Psoas muscle (tissue), 8 donors: ENCODE results near the gene SCGB3A2. TPM values are rescaled to one million over a fixed set of nuclear protein-coding genes. Genes with fewer than 3 reads are reported as not detected.

ENCODE experiments used
- ATAC-seq, 4 donors: fragments of 200-7000 bp; cut with Tn5 transposase; one replicate each; pipeline ENCODE4 v1.9.1; 2020; ENCODE audit warnings: moderate library complexity in 3 of 4, mild to moderate bottlenecking in 2 of 4
- DNase-seq, 2 donors: peaks; one replicate each; pipeline ENCODE4 v3.0.0-alpha.2; 2020
- H3K27ac ChIP-seq: fragments of 200-600 bp; one replicate; pipeline ENCODE4 v1.8.0; 2022
- H3K27me3 ChIP-seq, 3 donors: fragments of 200-600 bp in 1 of 3; one replicate each; pipeline versions ENCODE4 v1.6.1 to v1.8.0; 2013 to 2022; ENCODE audit warnings: low read length in 2 of 3, mild to moderate bottlenecking in 2 of 3, moderate library complexity in 1 of 3; ENCODE audit not compliant: insufficient read depth in 3 of 3
- H3K36me3 ChIP-seq, 2 donors: fragments of 200-600 bp in 1 of 2; one replicate each; pipeline versions ENCODE4 v1.6.1 to v1.8.0; 2013 to 2022; ENCODE audit warnings: low read depth in 1 of 2, mild to moderate bottlenecking in 1 of 2, moderate library complexity in 1 of 2; ENCODE audit not compliant: insufficient read depth in 1 of 2
- H3K4me1 ChIP-seq: fragments of 200-600 bp; one replicate; pipeline ENCODE4 v1.8.0; 2022
- H3K4me3 ChIP-seq: fragments of 200-600 bp; one replicate; pipeline ENCODE4 v1.8.0; 2022; ENCODE audit warnings: mild to moderate bottlenecking
- H3K9me3 ChIP-seq: fragments of 200-600 bp; one replicate; pipeline ENCODE4 v1.8.0; 2022
- WGBS, 3 donors: extraction: QIAGEN DNeasy Blood & Tissue Kit; methylation state at CpG; one replicate each; pipeline versions ENCODE4 v1.1.6 to v1.1.7; 2013; 5-methylcytosine and 5-hydroxymethylcytosine counted together
- intact Hi-C, 2 donors: fragments of 100-400 bp; cut with DNase I; formaldehyde crosslinking; loops; one replicate each; pipeline versions ENCODE4 v1.11.0 to v1.14.2; 2022
- polyA plus RNA-seq, 3 donors: library from polyadenylated mRNA; stranded (reverse); fragments of 200-250 nt; gene quantifications; one replicate each; pipeline ENCODE4 v1.2.3, GENCODE V29; 2013
- total RNA-seq, 4 donors: library from RNA; stranded (reverse); fragmentation: NEBNext Ultra II Directional in 2 of 4; extraction: Animal tissue kit (Norgen Biotek cat#: 25700) in 2 of 4; gene quantifications; one replicate each; pipeline versions ENCODE4 v1.2.1 to v1.2.4, GENCODE V29; 2021 to 2023
- TF ChIP-seq, protein P1 (sequence below): fragments of 200-600 bp; IDR thresholded peaks from one replicate; pipeline ENCODE4 v1.8.0; 2022; ENCODE audit warnings: antibody characterized with exemption
- donor health status: healthy with polysubstance abuse.
- donor health status: DM: no; HTN: no; CAD: no; lungs with moderate emphysema.
- donor health status: Bipolar disorder and iron deficiency.
- donor health status: healthy.
- donor health status: DM: yes; HTN: yes; CAD: no.
- donor health status: DM: no; HTN: no; CAD: no.
- donor health status: DM: no; HTN: no; CAD: no.
- donor health status: DM: yes; HTN: yes; CAD: no.

The SCGB3A2 gene
- total and polyA plus RNA-seq, 7 donors: 0.17 TPM; not detected in 6

DNA sequence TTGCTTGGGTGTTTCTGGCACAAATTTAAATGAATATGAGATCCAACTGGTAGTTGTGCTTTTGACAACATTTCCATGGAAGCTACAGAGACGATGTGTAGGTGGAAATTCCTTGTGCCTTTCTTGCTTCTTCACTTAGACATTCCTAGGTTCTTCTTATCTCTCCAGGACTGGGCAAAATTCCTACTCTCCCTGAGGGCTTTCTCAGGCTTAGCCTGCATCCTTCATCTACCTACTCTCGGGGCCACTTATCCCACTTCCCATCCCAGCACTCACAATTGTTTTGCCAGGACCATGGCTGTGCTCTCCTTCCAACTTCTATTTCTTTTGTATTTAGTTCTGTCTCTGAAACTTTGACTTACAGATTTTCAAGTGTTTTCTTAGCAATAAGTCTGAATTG, 29.3 kb upstream of the SCGB3A2 start:
- H3K27me3 ChIP-seq: no peaks in the 10 kb centered on the region
- TF ChIP-seq, protein P1, sequence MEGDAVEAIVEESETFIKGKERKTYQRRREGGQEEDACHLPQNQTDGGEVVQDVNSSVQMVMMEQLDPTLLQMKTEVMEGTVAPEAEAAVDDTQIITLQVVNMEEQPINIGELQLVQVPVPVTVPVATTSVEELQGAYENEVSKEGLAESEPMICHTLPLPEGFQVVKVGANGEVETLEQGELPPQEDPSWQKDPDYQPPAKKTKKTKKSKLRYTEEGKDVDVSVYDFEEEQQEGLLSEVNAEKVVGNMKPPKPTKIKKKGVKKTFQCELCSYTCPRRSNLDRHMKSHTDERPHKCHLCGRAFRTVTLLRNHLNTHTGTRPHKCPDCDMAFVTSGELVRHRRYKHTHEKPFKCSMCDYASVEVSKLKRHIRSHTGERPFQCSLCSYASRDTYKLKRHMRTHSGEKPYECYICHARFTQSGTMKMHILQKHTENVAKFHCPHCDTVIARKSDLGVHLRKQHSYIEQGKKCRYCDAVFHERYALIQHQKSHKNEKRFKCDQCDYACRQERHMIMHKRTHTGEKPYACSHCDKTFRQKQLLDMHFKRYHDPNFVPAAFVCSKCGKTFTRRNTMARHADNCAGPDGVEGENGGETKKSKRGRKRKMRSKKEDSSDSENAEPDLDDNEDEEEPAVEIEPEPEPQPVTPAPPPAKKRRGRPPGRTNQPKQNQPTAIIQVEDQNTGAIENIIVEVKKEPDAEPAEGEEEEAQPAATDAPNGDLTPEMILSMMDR: no peak
- ATAC-seq: no peak
- WGBS, 3 donors: 57 to 80% (median 72%) methylated on average over 2 of the region's 2 CpGs
- no peaks in the 10 kb centered on the region for H3K9me3 ChIP-seq
- H3K4me1 ChIP-seq: no peaks in the 10 kb centered on the region
- H3K4me3 ChIP-seq: no peak overlapping the region
- H3K36me3 ChIP-seq: no peaks in the 10 kb centered on the region
- intact Hi-C loops: no loop called here
- no peak for DNase-seq
- H3K27ac ChIP-seq: no peak overlapping the region

GRCh38 chr5:147851578-147851977, 26.9 kb upstream of the SCGB3A2 start:
- no peaks in the 10 kb centered on the region for H3K27me3 ChIP-seq
- no peak for DNase-seq
- 90 to 91% (median 91%) methylated on average over 3 of the region's 3 CpGs for WGBS, 3 donors
- ATAC-seq: no peak
- intact Hi-C loops: loop anchor here in 1 of 2 donors (10.0 kb wide), 1 partner anchor 83 kb away; no protein-coding TSS in a partner anchor
- no peaks in the 10 kb centered on the region for H3K36me3 ChIP-seq
- H3K27ac ChIP-seq: no peak overlapping the region
- TF ChIP-seq, protein P1: no peak
- no peaks in the 10 kb centered on the region for H3K9me3 ChIP-seq
- no peaks in the 10 kb centered on the region for H3K4me1 ChIP-seq
- H3K4me3 ChIP-seq: no peak overlapping the region

- ATAC-seq: no peak
- H3K4me3 ChIP-seq: no peak overlapping the region
Observed at GRCh38 chr5:147852365-147852764, 26.1 kb upstream of the SCGB3A2 start.

GRCh38 chr5:147853372-147853987, 25.0 kb upstream of the SCGB3A2 start:
- intact Hi-C loops: loop anchor here in 1 of 2 donors (10.0 kb wide), 1 partner anchor 81 kb away; no protein-coding TSS in a partner anchor

More at GRCh38 chr5:147852365-147852764, 26.1 kb upstream of the SCGB3A2 start:
- Histone ChIP-seq H3K36me3 (no peaks in the 10 kb centered on the region), H3K4me1 (no peaks in the 10 kb centered on the region), H3K9me3 (no peaks in the 10 kb centered on the region), H3K27me3 (no peaks in the 10 kb centered on the region), H3K27ac (no peak overlapping the region)
- intact Hi-C loops: loop anchor here in 1 of 2 donors (10.0 kb wide), 1 partner anchor 82 kb away; no protein-coding TSS in a partner anchor
- no peak for DNase-seq
- 52 to 66% (median 59%) methylated on average over 3 of the region's 3 CpGs for WGBS, 3 donors
- TF ChIP-seq, protein P1: no peak

More at GRCh38 chr5:147853372-147853987, 25.0 kb upstream of the SCGB3A2 start:
- Histone ChIP-seq H3K4me1 (no peaks in the 10 kb centered on the region), H3K36me3 (no peaks in the 10 kb centered on the region), H3K27ac (no peak overlapping the region), H3K4me3 (no peak overlapping the region), H3K9me3 (no peaks in the 10 kb centered on the region), H3K27me3 (no peaks in the 10 kb centered on the region)
- WGBS, 3 donors: 64 to 72% (median 69%) methylated on average over 3 of the region's 3 CpGs
- no peak for DNase-seq
- ATAC-seq: no peak
- TF ChIP-seq, protein P1: no peak
